Uterus (tissue), 4 donors: ENCODE data around the gene HHIPL1. TPM values are rescaled to one million over a fixed set of nuclear protein-coding genes. Genes with fewer than 3 reads are reported as not detected.

ENCODE experiments used
- DNase-seq, 2 donors: peaks; one replicate each; pipeline ENCODE4 v3.0.0-alpha.2; 2019 to 2020
- H3K27ac ChIP-seq, 2 donors: fragments of 200-600 bp; sonication (generic); 1 replicate in 1 of 2; 2 replicates in 1 of 2; pipeline ENCODE4 v1.5.1; 2016 to 2018
- H3K27me3 ChIP-seq, 2 donors: fragments of 200-600 bp; sonication (generic); one replicate each; pipeline ENCODE4 v1.5.1; 2018 to 2019; ENCODE audit warnings: control low read depth in 1 of 2
- H3K36me3 ChIP-seq, 2 donors: fragments of 200-600 bp; sonication (generic); one replicate each; pipeline ENCODE4 v1.5.1; 2019; ENCODE audit warnings: control low read depth in 1 of 2
- H3K4me1 ChIP-seq, 2 donors: fragments of 200-600 bp; sonication (generic); one replicate each; pipeline ENCODE4 v1.5.1; 2018 to 2019; ENCODE audit warnings: control low read depth in 1 of 2
- H3K4me3 ChIP-seq, 2 donors: fragments of 200-600 bp; sonication (generic); 1 replicate in 1 of 2; 2 replicates in 1 of 2; pipeline ENCODE4 v1.5.1; 2018 to 2019; ENCODE audit warnings: mild to moderate bottlenecking in 1 of 2
- H3K9me3 ChIP-seq, 2 donors: fragments of 200-600 bp; sonication (generic); one replicate each; pipeline ENCODE4 v1.5.1; 2019; ENCODE audit warnings: control low read depth in 1 of 2
- POLR2A ChIP-seq, 2 donors: fragments of 450-650 bp; IDR thresholded peaks; one replicate each; pipeline ENCODE4 v1.6.1; 2016; ENCODE audit warnings: antibody characterized with exemption in 2 of 2, mild to moderate bottlenecking in 1 of 2, moderate library complexity in 1 of 2
- intact Hi-C: fragments of 100-400 bp; cut with DNase I; formaldehyde crosslinking; loops from one replicate; pipeline ENCODE4 v1.15.1; 2023; ENCODE audit warnings: low total_unique reads
- total RNA-seq, 4 donors: library from RNA; depleted of rRNA in 3 of 4; stranded (reverse); fragments of >200 nt in 3 of 4; gene quantifications; one replicate each; pipeline versions ENCODE4 v1.1.0 to v1.2.4, GENCODE V29; 2014 to 2023
- TF ChIP-seq, protein P1 (sequence below), 4 experiments: fragments of 200-600 bp in 2 of 4; fragments of 450-650 bp in 2 of 4; sonication (generic) in 2 of 4; IDR thresholded peaks; one replicate each; pipeline ENCODE4 v1.5.1; 2016 to 2019; ENCODE audit warnings: antibody characterized with exemption in 4 of 4, mild to moderate bottlenecking in 2 of 4, moderate library complexity in 1 of 4
- donor health status: DM: yes; HTN: yes; CAD: no.

Gene HHIPL1
- total RNA-seq, 4 donors from 2014 or later, result under 0.01 to 8.2 (median 3.0) TPM

DNA sequence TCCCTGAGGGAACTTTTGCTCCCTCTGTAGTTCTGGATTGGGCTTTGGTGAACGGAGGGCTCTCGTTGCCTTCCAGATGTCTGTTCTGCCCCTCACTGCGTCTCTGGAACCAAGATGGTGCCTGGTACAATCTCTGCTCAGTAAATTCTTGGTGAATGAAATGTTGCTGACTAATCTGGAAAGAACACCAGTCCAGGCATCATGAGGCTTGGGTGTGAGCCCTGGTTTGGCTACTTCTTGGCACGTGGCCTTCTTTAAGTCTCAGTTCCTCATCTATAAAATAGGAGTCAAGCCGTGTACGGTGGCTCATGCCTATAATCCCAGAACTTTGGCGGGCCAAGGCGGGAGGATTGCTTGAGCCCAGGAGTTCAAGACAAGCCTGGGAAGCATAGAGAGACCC lies 4.3 kb downstream of the HHIPL1 start:
- Histone ChIP-seq H3K9me3 (no peaks in the 10 kb centered on the region), H3K27ac (no peak overlapping the region), H3K36me3 (no peaks in the 10 kb centered on the region), H3K4me3 (no peak overlapping the region), H3K27me3 (no peaks in the 10 kb centered on the region), H3K4me1 (peaks cover 0 to 4% of the 10 kb centered on the region in 2 donors)
- no peak for TF ChIP-seq POLR2A (IDR thresholded peaks at IDR 0.05)
- TF ChIP-seq, protein P1, sequence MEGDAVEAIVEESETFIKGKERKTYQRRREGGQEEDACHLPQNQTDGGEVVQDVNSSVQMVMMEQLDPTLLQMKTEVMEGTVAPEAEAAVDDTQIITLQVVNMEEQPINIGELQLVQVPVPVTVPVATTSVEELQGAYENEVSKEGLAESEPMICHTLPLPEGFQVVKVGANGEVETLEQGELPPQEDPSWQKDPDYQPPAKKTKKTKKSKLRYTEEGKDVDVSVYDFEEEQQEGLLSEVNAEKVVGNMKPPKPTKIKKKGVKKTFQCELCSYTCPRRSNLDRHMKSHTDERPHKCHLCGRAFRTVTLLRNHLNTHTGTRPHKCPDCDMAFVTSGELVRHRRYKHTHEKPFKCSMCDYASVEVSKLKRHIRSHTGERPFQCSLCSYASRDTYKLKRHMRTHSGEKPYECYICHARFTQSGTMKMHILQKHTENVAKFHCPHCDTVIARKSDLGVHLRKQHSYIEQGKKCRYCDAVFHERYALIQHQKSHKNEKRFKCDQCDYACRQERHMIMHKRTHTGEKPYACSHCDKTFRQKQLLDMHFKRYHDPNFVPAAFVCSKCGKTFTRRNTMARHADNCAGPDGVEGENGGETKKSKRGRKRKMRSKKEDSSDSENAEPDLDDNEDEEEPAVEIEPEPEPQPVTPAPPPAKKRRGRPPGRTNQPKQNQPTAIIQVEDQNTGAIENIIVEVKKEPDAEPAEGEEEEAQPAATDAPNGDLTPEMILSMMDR (IDR thresholded peaks at IDR 0.05), result no peak
- no peak for DNase-seq
- intact Hi-C loops, result no loop called here

DNA sequence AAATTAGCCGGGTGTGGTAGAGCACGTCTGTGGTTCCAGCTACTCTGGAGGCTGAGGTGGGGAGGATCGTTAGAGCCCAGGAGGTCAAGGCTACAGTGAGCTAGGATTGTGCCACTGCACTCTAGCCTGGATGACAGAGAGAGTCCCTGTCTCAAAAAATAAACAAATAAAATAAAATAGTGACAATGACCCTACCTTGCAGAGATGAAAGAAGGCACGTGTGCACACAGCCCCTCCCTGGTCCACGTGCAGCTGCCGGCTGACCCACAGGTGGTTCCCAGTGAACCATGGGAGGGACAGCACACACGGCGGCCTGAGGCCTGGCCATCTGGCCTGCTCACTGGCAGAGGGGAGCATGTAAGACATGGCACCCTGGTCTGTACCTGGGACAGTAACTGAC lies 4.7 kb downstream of the HHIPL1 start:
- Histone ChIP-seq H3K27me3 (no peaks in the 10 kb centered on the region), H3K36me3 (no peaks in the 10 kb centered on the region), H3K4me1 (peaks cover 0 to 4% of the 10 kb centered on the region in 2 donors), H3K4me3 (no peak overlapping the region), H3K27ac (no peak overlapping the region), H3K9me3 (no peaks in the 10 kb centered on the region)
- intact Hi-C loops, result no loop called here
- DNase-seq, result no peak
- TF ChIP-seq, protein P1 (IDR thresholded peaks at IDR 0.05), result no peak
- no peak for TF ChIP-seq POLR2A (IDR thresholded peaks at IDR 0.05)

DNA sequence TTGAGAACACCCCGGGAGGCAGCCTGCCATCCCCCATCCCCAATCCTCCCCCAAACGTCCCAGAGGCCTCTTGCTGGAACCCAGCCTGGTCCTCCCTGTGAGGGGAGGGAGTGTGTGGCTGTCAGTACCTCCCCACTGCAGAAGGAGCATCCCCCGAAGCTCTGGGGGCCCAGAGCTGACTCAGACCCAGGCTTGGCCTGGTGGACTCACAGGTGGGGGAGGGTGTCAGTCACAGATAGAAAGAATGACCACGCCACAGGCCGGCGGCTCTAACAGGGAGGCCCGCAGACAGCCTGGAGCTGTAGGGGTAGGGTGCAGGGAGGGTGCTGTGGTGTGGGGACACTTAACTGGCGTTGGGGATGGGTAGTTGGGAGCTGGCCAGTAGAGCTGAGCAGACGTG lies 5.3 kb downstream of the HHIPL1 start:
- Histone ChIP-seq H3K36me3 (no peaks in the 10 kb centered on the region), H3K27ac (no peak overlapping the region), H3K4me3 (no peak overlapping the region), H3K4me1 (peaks cover 0 to 4% of the 10 kb centered on the region in 2 donors), H3K9me3 (no peaks in the 10 kb centered on the region), H3K27me3 (no peaks in the 10 kb centered on the region)
- intact Hi-C loops, result no loop called here
- TF ChIP-seq POLR2A (IDR thresholded peaks at IDR 0.05), result no peak
- TF ChIP-seq, protein P1 (IDR thresholded peaks at IDR 0.05), result no peak
- DNase-seq, result no peak

DNA sequence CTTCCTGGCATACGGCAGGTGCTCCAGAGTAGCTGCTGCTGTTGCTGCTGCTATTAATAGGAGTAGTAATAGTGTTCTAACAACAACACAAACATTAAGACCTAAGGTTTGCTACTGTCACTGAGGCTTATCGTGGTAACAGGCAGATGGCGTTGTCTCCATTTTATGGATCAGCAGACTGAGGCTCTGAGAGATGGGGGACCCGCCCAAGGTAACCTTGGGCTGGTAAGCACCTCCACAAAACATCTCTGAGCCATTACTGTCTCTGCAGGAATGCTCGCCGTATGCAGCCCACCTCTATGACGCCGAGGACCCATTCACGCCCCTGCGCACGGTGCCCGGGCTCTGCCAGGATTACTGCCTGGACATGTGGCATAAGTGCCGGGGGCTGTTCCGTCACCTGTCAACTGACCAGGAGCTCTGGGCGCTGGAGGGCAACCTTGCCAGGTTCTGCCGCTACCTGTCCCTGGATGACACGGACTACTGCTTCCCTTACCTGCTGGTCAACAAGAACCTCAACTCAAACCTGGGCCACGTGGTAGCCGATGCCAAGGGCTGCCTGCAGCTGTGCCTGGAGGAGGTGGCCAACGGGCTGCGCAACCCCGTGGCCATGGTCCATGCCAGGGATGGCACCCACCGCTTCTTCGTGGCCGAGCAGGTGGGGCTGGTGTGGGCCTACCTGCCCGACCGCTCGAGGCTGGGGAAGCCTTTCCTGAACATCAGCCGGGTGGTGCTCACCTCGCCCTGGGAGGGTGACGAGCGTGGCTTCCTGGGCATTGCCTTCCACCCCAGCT lies 7.2 kb downstream of the HHIPL1 start:
- no peaks in the 10 kb centered on the region for H3K27me3 ChIP-seq
- H3K4me1 ChIP-seq, result no peaks in the 10 kb centered on the region
- no peak for DNase-seq
- H3K36me3 ChIP-seq, result no peaks in the 10 kb centered on the region
- intact Hi-C loops, result no loop called here
- no peak for TF ChIP-seq POLR2A (IDR thresholded peaks at IDR 0.05)
- TF ChIP-seq, protein P1 (IDR thresholded peaks at IDR 0.05), result no peak
- no peak overlapping the region for H3K27ac ChIP-seq
- no peak overlapping the region for H3K4me3 ChIP-seq
- H3K9me3 ChIP-seq, result no peaks in the 10 kb centered on the region

DNA sequence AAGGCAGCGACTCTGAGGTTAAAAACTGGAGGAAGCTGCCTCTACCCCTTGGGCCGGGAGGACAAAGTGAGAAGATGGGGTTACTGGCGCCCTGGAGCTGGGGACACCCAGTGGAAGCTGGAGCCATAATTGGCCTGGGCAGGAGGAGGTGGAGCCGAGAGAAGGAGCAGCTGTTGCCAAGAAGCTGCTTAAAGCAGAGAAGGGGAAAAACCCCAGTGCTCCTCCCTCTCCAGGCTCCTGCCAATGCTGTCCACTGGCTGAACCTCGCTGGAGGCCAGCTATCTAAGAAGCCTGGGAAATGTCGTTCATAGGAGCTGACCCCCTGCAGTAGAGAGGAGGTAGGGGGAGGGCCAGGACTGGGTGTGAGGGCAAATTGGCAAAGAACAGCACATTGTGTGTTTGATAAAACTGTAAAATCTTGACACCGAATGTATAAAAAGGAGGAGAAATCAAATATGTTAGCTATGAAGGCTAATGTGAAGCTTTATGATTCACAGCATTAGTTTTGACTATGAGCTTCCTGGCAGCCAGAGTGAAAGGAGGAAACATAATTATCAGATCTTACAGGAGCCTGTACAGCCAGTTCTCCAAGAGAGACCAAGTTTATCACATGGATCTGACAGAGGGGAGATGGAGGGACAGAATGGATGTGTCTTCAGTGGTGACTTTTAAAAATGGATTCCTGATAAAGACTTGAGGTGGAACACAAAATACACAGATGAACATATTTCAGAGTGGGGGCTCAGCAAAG lies 9.5 kb downstream of the HHIPL1 start:
- intact Hi-C loops, result no loop called here
- Histone ChIP-seq H3K9me3 (no peaks in the 10 kb centered on the region), H3K36me3 (no peaks in the 10 kb centered on the region), H3K27ac (peak overlapping the region in 1 of 2 donors; percentile 2), H3K4me1 (no peaks in the 10 kb centered on the region), H3K4me3 (no peak overlapping the region), H3K27me3 (no peaks in the 10 kb centered on the region)
- no peak for TF ChIP-seq POLR2A (IDR thresholded peaks at IDR 0.05)
- TF ChIP-seq, protein P1 (IDR thresholded peaks at IDR 0.05), result no peak
- DNase-seq, result peak; percentile 63 to 70
